T-helper 1 cell (primary cell): ENCODE data around the gene P2RX2.

Experiments used
- DNase-seq, 5 donors: peaks; one replicate each; pipeline ENCODE4 v3.0.0-alpha.2; 2012 to 2020

Gene P2RX2

DNA sequence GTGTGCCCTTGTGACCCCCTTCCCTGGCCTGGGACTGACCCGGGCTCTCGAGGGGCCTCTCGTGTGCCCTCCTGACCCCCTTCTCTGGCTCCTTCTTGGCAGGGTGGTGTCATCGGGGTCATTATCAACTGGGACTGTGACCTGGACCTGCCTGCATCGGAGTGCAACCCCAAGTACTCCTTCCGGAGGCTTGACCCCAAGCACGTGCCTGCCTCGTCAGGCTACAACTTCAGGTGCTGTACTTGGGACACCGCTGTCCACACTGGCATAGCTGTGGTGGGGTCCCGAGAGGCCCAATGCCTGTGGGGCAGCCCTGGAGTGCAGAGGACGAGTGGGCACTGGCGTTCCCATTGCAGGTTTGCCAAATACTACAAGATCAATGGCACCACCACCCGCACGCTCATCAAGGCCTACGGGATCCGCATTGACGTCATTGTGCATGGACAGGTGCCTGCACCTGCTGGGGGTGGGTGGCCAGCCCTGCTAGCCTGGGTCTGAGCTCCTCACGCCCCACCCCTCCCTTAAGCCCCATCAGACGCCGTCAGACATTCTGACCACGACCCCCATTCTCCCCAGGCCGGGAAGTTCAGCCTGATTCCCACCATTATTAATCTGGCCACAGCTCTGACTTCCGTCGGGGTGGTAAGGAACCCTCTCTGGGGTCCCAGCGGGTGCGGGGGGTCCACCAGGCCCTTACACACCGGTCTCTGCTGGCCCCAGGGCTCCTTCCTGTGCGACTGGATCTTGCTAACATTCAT is 2.5 kb downstream of the P2RX2 start:
- no peak for DNase-seq

DNA sequence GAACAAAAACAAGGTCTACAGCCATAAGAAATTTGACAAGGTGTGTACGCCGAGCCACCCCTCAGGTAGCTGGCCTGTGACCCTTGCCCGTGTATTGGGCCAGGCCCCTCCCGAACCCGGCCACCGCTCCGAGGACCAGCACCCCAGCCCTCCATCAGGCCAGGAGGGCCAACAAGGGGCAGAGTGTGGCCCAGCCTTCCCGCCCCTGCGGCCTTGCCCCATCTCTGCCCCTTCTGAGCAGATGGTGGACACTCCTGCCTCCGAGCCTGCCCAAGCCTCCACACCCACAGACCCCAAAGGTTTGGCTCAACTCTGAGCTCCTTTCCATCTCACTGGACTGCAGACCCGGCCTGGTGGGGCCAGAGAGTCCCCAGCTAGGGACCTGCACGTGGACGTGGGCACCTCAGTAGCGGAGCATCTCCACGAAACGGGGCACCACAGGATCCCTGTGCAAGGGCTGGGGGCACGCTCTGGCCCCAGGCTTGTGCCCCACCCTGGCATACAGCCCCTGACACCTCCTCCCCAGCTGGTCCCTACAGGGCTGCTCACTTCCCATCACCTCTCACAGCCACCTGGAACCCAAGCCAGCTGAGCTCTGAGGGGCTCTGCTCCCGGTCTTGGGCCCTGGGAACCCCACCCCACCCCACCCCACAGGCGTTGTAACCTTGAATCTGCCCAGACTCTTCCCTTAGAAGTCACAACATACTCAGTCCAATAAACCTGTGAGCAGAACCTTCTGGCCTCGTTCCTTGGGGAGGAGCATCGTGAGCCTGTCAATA is 3.3 kb downstream of the P2RX2 start:
- DNase-seq = no peak

DNA sequence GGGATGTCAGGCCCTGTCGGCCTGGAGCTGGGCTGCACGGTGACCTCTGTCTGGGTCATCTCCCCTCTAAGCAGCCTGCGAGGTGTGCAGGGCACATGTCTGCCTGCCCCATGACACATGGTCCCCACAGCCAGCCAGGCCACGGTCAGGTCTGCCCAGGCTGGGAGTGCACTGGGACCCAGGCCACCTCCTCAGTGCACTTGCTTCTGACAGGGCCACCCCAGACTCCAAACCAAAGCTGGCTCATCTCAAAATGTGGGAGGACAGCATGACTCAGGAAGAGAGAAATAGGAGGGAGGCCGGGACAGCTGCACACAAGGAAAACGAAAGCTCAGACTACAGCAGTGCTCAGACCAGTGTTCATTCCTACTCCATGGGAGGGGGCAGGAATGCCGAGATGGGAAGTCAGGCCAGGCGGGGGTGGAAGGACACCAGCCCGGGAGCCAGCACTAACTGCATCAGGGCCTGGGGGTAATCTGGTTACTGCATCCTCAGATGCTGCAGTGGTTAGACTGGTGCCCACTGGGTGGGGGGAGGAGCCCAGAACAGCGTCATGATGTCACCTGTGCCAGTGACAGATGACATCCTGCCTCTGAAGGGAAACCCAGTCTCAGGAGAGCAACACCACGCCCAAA is 4.0 kb downstream of the P2RX2 start:
- DNase-seq = no peak

DNA sequence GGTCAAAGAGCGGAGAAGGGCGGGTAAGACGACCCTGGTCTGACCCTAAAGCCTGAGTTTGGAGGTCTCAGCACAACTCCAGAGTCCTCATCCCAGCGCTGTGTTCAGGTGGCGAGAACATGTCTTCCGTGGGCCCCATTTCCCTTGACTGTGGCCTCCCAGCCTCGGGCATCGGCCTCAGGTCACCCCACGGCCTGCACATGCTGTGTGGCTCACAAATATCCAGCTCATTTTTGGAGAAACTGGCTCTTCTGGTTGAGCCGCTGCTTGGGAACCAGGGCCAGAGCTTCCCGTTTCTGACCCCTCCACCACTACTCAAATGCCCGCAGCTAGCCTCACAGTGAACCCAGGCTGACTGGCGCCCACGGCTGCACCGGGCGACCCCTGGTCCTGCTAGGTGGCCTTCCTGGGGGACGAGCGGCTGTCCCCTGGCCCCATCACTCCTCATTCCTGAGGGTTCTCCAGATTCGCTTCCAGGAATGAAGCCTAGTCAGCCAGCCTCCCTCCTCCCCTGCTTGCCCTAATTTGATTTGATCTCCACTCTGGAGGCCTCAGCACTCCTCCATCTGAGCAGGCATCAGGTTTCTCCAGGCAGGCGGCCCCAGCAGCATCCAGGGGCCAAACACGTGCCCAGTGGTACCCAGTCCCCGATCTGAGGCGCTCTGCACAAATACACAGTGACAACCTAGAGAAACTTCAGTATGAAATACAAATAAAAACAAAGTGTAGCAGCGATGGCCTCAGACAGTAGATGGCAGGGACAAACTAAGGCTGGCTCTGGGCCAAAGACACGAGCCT is 4.7 kb downstream of the P2RX2 start:
- DNase-seq = no peak

DNA sequence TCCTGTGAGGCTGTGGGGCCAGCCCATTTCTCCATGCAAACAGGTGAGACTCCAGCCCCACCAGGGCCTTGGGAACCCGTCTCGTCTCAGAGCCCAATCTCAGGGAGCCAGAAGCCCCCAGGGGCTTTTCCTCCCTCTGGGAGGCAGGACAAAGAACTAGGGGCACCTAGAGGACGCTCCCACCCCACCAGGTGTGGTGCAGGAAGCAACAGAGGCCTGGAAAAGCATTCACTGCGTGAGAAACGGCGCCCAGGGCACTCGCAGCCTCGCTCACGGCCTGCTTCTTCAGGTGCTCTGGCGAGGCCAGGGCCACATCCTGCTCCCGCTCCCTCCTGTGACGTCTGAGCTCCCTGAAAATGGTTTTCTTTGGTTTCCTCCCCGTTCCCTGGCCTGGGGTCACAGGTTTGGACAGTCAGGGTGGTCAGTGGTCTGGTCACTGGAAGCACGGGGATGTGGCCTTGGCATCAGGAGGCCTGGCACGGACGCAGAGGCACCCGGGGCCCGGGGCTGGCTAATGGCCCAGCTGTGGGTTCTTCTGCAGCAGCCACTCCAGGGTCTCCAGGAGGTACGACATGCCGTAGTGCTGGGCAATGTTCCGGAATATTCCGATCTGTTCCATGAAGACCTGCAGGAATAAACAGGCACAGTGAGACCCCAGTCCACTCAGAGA is 5.7 kb downstream of the P2RX2 start:
- DNase-seq = no peak

DNA sequence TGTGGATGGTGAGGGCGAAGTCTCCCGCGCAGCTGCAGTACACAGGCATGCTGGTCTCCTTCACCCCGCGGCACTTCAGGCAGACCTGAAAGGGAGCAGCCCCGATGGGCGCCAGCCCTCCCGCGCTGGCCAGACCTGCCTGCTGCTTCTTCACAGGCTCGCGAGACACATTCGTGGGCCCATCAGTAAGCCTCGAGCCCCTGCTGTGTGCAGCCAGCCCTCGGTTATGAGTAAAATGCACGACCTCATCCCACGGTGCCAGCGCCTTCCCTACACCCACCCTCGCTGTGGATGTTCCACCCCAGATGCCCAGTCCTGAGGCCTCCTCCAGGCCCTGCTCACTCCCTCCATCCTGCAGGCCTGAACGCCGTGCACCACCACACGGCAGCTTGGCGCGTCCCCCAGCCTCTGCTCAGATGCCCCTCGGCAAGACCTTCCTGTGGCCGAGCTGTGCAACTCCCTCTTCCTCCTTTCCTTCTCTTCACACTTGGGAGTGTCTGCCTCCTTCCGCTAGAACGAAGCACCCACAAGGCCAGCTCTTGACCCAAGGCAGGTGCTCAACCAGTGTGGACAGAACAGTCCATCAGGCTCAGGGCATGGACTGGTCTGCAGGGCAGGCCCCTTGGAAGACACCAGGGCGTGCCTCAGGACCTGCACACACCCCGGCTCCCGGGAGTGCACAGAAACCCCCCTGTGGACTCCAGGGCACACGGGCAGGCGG is 6.5 kb downstream of the P2RX2 start:
- no peak for DNase-seq

DNA sequence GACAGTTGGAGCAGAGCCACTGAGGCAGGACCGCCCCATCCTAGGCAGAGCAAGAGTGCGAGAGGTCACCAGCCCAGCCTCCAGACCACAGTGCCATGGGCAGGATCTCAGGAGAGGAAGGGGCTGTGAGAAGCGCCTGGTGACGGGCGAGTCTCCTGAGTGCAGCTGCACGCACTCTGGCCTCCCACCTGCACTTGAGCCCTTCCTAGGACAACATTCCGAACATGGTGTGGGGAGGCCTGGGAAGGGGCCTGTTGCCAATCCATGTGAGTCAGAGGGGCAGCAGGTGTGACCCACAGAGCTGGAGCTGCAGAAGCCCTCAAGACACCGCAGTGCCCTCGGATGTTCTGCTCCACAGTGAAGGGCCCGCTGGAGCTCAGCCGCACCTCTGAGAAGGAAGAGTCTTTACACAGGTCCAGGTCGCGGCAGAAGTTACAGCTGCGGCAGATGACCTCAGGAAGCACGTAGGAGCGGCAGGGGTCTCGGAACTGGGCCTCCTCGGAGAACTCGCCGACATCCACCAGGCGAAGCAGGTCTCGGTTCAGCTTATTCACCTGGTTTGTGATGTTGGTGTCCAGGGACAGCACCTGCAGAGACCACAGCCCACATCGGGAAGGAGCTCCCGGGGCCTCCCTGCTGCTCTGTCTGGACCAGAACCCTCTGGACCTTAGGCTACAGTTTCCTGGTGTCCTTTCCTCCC is 7.3 kb downstream of the P2RX2 start:
- no peak for DNase-seq

DNA sequence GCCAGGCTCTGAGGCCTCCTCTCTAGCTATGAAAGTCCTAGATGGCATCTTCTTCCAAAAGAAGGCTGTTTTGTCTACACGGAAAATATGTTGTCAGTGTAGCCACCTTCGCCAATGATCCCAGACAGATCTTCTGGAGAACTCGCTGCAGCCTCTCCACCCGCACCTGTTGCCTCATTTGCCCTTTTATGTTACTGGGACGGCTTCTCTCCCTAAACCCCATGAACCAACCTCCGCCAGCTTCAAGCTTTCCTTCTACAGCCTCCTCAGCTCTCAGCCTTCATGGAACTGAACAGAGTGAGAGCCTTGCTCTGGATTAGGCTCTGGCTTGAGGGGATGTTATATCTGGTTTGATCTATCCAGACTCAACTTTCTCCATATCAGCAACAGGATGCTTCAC is 10.8 kb downstream of the P2RX2 start:
- no peak for DNase-seq

DNA sequence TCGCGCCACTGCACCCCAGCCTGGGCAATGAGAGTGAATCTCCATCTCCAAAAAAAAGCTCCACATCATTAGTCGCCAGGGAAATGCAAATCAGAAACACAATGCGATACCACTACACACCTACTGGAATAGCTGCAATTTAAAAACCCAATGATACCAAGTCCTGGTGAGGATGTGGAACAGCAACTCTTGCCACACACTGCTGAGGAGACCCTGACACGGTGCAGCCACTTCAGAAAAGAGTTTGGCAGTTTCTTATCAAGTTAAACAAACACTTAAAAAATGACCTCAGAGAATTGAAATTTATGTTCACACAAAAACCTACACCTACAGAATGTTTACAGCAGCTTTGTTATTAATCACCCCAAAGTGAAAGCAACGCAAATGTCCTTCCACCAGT is 12.1 kb downstream of the P2RX2 start:
- DNase-seq = no peak

DNA sequence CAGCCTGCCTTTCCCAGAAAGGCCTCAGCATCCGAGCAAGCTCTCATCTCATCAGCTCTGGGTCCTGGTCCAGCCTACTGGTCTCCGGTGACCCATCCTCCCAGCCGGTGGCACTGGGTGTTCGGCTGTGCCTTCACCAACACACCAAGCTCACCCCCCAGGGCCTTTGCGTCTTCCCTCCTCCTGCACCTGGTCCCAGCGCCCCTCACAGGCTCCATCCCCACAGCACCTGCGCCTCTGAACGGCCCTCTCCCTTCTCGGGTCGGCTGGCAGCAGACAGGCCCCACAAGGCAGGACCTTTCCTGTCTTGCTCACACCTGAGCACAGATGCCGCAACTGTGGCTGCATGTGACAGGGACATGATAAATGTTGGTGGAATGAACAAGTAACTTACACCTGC is 13.1 kb downstream of the P2RX2 start:
- DNase-seq = no peak

DNA sequence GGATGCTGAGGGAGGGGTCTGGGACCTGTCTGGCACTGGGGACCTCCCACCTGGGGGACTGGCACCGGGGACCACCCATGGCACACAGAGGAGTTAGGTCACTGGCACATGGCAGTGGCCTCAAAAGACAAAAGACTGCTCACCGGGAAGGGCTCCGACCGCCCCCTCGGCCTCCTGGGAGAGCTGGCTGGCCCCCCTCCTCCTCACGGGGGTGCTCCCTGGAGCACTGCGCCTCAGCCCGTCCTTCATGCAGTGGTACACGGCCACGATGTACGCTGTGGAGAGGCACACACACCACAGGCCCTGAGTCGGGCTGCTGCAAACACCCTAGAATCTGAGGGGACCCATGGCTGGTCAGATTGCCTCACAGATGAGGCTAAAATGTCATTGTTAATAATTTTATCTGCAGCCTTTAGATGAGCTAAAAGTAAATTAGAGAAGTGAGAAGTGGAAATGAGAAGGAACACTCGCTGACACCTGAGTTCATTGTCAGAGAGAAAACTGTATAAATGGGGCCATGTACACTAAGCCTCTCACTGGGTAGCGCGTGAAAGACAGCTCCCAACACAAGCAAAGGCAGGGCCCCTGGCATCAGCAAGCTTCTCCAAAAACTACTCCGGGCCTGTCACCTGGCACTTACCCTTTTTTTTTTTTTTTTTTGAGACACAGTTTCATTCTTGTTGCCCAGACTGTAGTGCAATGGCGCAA is 14.1 kb downstream of the P2RX2 start:
- no peak for DNase-seq

DNA sequence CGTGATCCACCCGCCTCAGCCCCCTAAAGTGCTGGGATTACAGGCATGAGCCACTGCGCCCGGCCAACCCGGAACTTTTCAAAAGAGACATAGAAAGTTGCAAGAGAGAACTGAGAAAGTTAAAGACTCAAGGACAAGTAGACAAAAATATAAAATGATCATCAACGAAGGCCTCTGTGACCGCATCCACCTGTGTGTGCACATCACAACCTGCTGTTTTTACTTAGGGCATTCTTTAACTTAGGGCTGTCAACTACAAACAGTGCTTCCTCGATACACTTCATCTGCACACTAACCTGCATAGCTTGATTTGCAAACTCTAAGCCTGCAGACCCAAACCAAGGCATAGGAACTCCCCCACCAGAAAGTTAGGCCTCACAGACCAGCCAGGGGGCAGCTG is 14.8 kb downstream of the P2RX2 start:
- DNase-seq = no peak

DNA sequence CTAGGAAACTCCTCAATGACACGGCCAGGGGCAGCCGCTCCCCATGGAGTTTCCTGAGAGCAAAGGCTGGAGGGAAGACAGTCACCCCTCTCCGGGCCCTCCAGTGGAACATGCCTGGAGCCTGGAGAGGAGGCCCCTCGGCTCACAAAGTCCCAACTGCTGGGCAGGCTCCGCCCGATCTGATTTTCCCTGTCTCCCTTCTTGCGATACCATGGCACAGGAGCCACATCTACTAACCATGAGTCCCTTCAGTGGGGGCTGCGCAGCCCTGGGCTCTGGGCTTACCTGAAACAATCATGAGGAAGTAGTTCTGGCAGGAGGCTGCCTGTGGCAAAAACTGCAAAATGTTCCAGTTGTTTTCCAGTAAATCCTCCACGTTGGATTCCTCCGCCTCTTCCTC is 15.3 kb downstream of the P2RX2 start:
- no peak for DNase-seq

DNA sequence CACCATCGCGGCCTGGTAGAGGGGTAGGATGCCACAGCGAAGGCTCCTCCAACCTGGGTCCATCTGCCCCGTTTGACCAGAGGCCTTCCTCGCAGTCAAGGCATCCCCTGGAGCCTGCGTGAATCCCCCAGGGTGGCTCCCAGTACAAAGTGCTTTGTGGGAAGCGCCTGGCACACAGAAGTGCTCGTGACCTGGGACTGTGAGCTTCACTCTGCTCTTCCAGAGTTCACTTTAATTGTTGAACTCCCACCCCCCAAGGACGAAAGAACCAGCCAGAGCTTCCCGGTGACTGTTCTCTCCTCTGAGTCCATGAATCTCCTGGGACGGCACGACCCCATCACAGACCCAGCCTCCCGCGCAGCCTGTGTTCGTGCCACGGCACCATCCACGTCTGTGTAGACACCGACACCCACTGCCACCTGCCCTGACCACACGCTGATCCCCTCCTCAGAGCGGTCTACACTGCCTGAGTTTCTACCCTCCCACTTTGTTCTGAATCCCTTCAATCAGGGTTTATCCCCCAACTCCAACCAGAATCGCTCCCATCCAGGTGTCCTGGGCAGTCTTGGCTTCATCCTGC is 15.9 kb downstream of the P2RX2 start:
- no peak for DNase-seq

DNA sequence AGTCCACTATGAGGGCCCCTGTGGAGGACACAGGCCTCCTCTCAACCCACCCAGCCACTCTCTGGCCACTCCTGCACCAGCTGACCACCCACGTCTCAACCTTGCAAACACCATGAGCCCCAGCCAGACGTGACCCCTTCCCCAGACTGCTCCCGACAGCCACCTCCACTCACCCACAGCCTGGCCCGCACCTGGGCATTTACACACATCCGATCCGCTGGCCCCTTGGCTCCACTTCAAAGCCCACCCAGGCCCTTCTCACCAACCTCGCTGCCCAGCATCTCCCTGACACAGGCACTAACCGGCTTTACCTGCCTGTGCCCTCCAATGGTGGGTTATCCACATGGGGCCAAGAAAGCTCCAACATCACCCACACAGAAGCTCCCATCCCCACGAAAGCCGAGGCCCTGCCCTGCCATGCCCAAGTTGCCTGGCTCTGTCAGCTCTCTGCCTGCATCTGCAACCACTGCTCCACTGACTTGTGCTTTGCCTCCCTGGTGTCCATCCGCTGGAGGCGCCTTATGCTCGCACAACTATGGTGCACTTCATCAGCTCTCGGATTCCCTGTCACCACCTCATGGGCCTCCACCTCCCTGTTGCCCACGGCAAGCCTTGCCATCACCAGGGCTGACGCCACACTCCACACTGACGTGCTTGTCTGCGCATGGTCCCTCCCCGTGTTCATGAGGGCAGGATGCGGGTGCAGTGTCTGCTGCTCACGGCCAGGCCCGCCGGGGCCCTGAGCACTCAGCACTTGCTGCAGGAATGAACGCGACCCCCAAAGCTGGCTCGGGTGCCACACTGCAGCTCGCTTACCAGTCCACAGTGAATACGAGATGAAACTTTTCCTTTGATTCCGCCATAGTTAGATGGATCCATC is 16.7 kb downstream of the P2RX2 start:
- DNase-seq = no peak

DNA sequence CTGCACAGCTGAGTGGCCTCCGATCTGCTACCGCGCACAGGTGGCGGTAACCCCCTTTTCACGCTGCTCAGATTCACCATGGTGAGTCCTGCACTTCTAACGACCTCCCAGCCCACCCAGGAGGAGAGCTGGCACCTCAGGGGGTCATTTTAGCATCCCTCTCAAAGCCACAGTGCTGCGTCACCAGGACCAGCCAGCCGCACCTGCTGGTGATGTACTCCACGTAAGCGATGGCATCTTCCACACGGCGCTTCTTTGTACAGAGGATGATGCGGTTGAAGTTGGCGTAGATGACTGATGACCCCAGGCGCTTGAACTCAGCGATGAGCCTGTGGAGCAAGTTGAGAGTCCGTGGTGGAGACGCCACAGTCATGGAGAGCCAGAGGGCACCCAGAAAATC is 19.2 kb downstream of the P2RX2 start:
- DNase-seq = no peak

DNA sequence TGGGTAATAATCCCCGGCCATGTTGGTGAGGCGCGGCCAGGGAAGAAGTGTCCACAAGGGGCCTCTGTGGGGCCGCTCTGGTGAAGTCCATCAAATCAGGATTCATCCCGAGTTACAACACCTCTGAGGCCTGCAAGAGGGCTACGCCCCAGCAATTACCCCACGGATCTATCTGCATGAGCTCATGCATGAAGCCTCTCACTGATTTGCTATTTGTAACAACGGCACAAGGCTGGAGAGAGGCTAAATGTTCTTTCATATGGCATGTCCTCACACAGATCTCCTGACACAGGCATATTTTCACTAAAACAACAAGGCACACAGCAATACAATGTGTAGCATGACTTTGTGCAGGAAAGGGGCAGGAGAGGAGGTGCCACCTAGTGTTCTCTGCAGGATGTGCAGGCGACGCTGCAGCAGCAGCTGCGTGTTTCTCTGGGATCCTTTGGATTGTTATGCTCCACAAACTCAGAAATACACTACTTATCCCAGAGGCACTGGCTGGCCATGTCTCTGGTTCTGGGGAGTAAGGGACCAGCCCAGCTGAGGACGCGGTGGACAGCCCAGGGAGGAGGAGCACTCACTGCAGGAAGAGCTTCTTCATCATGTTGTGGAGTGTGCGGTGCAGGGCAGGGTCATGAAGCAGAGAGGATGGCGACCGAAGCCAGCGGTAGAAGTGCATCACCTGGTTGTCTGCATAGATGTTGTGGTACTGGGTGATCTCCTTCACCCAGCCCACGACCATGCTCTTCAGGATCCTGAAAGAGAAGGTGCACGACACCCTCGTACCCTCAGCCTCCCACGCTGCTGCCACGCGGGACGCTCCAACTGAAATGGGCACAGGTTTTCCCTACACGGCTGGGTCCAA is 20.2 kb downstream of the P2RX2 start:
- DNase-seq = no peak

DNA sequence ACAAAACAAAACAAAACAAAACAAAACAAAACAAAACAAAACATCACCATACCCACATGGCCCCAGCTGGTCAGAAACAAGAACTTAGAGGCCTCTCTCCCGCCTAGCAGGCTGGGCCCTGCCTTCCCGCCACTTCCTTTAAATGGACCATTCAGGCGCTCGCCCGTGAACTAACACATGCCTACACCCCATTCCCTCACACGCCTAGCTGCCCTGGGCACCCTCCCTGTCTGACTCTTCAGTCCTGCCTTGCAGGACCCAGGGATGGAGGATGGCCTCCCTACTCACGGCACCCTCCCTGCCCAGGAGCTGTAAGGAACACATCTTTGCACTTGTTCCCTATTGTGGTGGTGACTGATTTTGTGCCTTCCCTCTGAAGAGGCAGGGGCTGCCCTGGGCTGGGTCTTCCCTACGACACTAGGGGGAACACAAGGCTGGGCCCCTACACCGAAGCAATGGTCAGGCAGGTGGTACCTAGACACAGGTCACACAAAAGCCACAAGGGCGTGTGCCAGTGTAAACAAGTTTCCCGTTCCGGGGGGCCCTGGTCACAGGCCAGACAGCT is 21.5 kb downstream of the P2RX2 start:
- no peak for DNase-seq
